ENCODE results near the gene ATP9A.

The ATP9A gene

GRCh38 chr20:51720384-51720783 is 47.8 kb downstream of the ATP9A start:
- Histone ChIP-seq H3K4me1 (ENCODE audit: insufficient read depth, low read length, severe bottlenecking) (no peaks in the 10 kb centered on the region), H3F3A (ENCODE audit: insufficient read depth, low read length) (no peaks in the 10 kb centered on the region), H3K79me2 (ENCODE audit: insufficient read depth, low read length) (no peaks in the 10 kb centered on the region), H4K20me1 (ENCODE audit: insufficient read depth, low read length) (no peaks in the 10 kb centered on the region), H3K27ac (ENCODE audit: low read depth, low read length, poor library complexity, severe bottlenecking) (no peak overlapping the region), H2AFZ (ENCODE audit: low read length) (no peak overlapping the region), H3K27me3 (ENCODE audit: insufficient read depth, low read length) (no peaks in the 10 kb centered on the region), H3K4me3 (ENCODE audit: low read depth, low read length, poor library complexity, severe bottlenecking) (no peak overlapping the region), H3K9ac (ENCODE audit: low read length) (no peak overlapping the region), H3K4me2 (ENCODE audit: low read length) (no peak overlapping the region), H3K9me3 (ENCODE audit: low read length) (no peaks in the 10 kb centered on the region), H3K36me3 (ENCODE audit: insufficient read depth, low read length) (no peaks in the 10 kb centered on the region), H3K9me2 (ENCODE audit: low read depth, low read length) (no peaks in the 10 kb centered on the region)
- TF ChIP-seq EZH2 (IDR thresholded peaks at IDR 0.05; ENCODE audit: borderline replicate concordance, low read length) (no peak), CTCF (IDR thresholded peaks at IDR 0.05; ENCODE audit: low read length) (no peak)

- H3K27ac ChIP-seq (ENCODE audit: low read depth, low read length, poor library complexity, severe bottlenecking): no peak overlapping the region
- H3K27me3 ChIP-seq (ENCODE audit: insufficient read depth, low read length): no peaks in the 10 kb centered on the region
- H2AFZ ChIP-seq (ENCODE audit: low read length): no peak overlapping the region
- H3K79me2 ChIP-seq (ENCODE audit: insufficient read depth, low read length): no peaks in the 10 kb centered on the region
- TF ChIP-seq CTCF (IDR thresholded peaks at IDR 0.05; ENCODE audit: low read length) (no peak), EZH2 (IDR thresholded peaks at IDR 0.05; ENCODE audit: borderline replicate concordance, low read length) (no peak)
- H3K9me2 ChIP-seq (ENCODE audit: low read depth, low read length): no peaks in the 10 kb centered on the region
- H3F3A ChIP-seq (ENCODE audit: insufficient read depth, low read length): no peaks in the 10 kb centered on the region
- no peaks in the 10 kb centered on the region for H3K9me3 ChIP-seq (ENCODE audit: low read length)
- H3K4me3 ChIP-seq (ENCODE audit: low read depth, low read length, poor library complexity, severe bottlenecking): no peak overlapping the region
- no peak overlapping the region for H3K4me2 ChIP-seq (ENCODE audit: low read length)
- H4K20me1 ChIP-seq (ENCODE audit: insufficient read depth, low read length): no peaks in the 10 kb centered on the region
- H3K36me3 ChIP-seq (ENCODE audit: insufficient read depth, low read length): no peaks in the 10 kb centered on the region
- no peaks in the 10 kb centered on the region for H3K4me1 ChIP-seq (ENCODE audit: insufficient read depth, low read length, severe bottlenecking)
- no peak overlapping the region for H3K9ac ChIP-seq (ENCODE audit: low read length)
Observed at GRCh38 chr20:51715856-51716185, 52.4 kb downstream of the ATP9A start.

GRCh38 chr20:51715163-51715855 is 52.9 kb downstream of the ATP9A start:
- no peak overlapping the region for H3K9ac ChIP-seq (ENCODE audit: low read length)
- no peak overlapping the region for H3K4me3 ChIP-seq (ENCODE audit: low read depth, low read length, poor library complexity, severe bottlenecking)
- no peak overlapping the region for H3K4me2 ChIP-seq (ENCODE audit: low read length)

More at GRCh38 chr20:51715163-51715855, 52.9 kb downstream of the ATP9A start:
- Histone ChIP-seq H2AFZ (ENCODE audit: low read length) (no peak overlapping the region), H3K9me2 (ENCODE audit: low read depth, low read length) (no peaks in the 10 kb centered on the region), H3K27ac (ENCODE audit: low read depth, low read length, poor library complexity, severe bottlenecking) (no peak overlapping the region), H3K4me1 (ENCODE audit: insufficient read depth, low read length, severe bottlenecking) (no peaks in the 10 kb centered on the region), H3K9me3 (ENCODE audit: low read length) (no peaks in the 10 kb centered on the region), H3K27me3 (ENCODE audit: insufficient read depth, low read length) (no peaks in the 10 kb centered on the region), H4K20me1 (ENCODE audit: insufficient read depth, low read length) (no peaks in the 10 kb centered on the region), H3K36me3 (ENCODE audit: insufficient read depth, low read length) (no peaks in the 10 kb centered on the region), H3F3A (ENCODE audit: insufficient read depth, low read length) (no peaks in the 10 kb centered on the region), H3K79me2 (ENCODE audit: insufficient read depth, low read length) (no peaks in the 10 kb centered on the region)
- TF ChIP-seq CTCF (IDR thresholded peaks at IDR 0.05; ENCODE audit: low read length) (no peak), EZH2 (IDR thresholded peaks at IDR 0.05; ENCODE audit: borderline replicate concordance, low read length) (no peak)
